T-cell (primary cell): ENCODE results near the gene ADAMTSL2. TPM values are rescaled to one million over a fixed set of nuclear protein-coding genes. Genes with fewer than 3 reads are reported as not detected.

Experiments
- ATAC-seq, 4 experiments: fragments of 200-7000 bp in 3 of 4; fragments of 150-1000 bp in 1 of 4; cut with Tn5 transposase; replicated peaks in 1 of 4; 1 replicate in 3 of 4; 2 replicates in 1 of 4; pipeline ENCODE4 v1.10.0; 2021; ENCODE audit warnings: moderate library complexity in 3 of 4, mild to moderate bottlenecking in 2 of 4, moderate number of reproducible peaks in 1 of 4
- CTCF ChIA-PET, 2 donors: fragments of 300-600 bp; sonication (Branson Sonifier 250); formaldehyde crosslinking; loops; one replicate each; lab custom pipeline; 2022; ENCODE audit warnings: antibody characterized with exemption in 2 of 2; lab: Charles Lee
- POLR2A ChIA-PET, 2 donors: fragments of 300-600 bp; sonication (Branson Sonifier 250); formaldehyde crosslinking; loops; one replicate each; lab custom pipeline; 2022; ENCODE audit warnings: antibody characterized with exemption in 2 of 2; lab: Charles Lee
- DNase-seq, 35 experiments: peaks; one replicate each; pipeline versions ENCODE4 v3.0.0 to v3.0.0-alpha.2; 2013 to 2023
- H3K27ac ChIP-seq: one replicate; pipeline ENCODE4 v1.5.1; 2013; ENCODE audit warnings: low read length
- H3K27me3 ChIP-seq, 2 experiments: replicated peaks in 1 of 2; 1 replicate in 1 of 2; 2 replicates in 1 of 2; pipeline versions ENCODE4 v1.6.1 to v1.7.0; 2013; ENCODE audit warnings: low read length in 1 of 2, mixed read lengths in 1 of 2; ENCODE audit not compliant: control insufficient read depth in 2 of 2, insufficient read depth in 2 of 2; ENCODE audit errors: extremely low read depth in 1 of 2
- H3K36me3 ChIP-seq, 2 donors: 1 replicate in 1 of 2; 2 replicates in 1 of 2; pipeline versions ENCODE4 v1.6.1 to v1.7.0; 2013; ENCODE audit warnings: low read length in 1 of 2; ENCODE audit not compliant: control insufficient read depth in 2 of 2, insufficient read depth in 1 of 2; ENCODE audit errors: extremely low read depth in 1 of 2
- H3K4me1 ChIP-seq, 2 experiments: 1 replicate in 1 of 2; 2 replicates in 1 of 2; pipeline versions ENCODE4 v1.6.1 to v1.7.0; 2013; ENCODE audit warnings: low read length in 2 of 2, mixed read lengths in 1 of 2; ENCODE audit not compliant: insufficient read depth in 2 of 2, control insufficient read depth in 1 of 2; ENCODE audit errors: extremely low read depth in 1 of 2
- H3K4me3 ChIP-seq, 2 donors: 1 replicate in 1 of 2; 2 replicates in 1 of 2; pipeline versions ENCODE4 v1.5.1 to v1.7.0; 2013; ENCODE audit warnings: mild to moderate bottlenecking in 2 of 2, low read length in 1 of 2, moderate library complexity in 1 of 2; ENCODE audit not compliant: control insufficient read depth in 1 of 2; ENCODE audit errors: extremely low read depth in 1 of 2
- H3K9me3 ChIP-seq: 2 replicates; pipeline ENCODE4 v1.7.0; 2013
- H3K27ac Mint-ChIP-seq, 2 donors: one replicate each; pipeline ENCODE4 v1.8.0; 2020 to 2021; ENCODE audit warnings: mild to moderate bottlenecking in 2 of 2, mixed read lengths in 2 of 2
- H3K27me3 Mint-ChIP-seq, 2 donors: one replicate each; pipeline ENCODE4 v1.8.0; 2021 to 2022; ENCODE audit warnings: mixed read lengths in 2 of 2
- H3K36me3 Mint-ChIP-seq: one replicate; pipeline ENCODE4 v1.8.0; 2021; ENCODE audit warnings: mixed read lengths
- H3K4me1 Mint-ChIP-seq, 3 donors: one replicate each; pipeline ENCODE4 v1.8.0; 2020 to 2022; ENCODE audit warnings: mixed read lengths in 3 of 3, mild to moderate bottlenecking in 1 of 3
- H3K4me3 Mint-ChIP-seq, 3 donors: one replicate each; pipeline ENCODE4 v1.8.0; 2020 to 2022; ENCODE audit warnings: mild to moderate bottlenecking in 3 of 3, mixed read lengths in 3 of 3, moderate library complexity in 3 of 3
- H3K9me3 Mint-ChIP-seq, 3 donors: one replicate each; pipeline ENCODE4 v1.8.0; 2020 to 2022; ENCODE audit warnings: mixed read lengths in 3 of 3
- WGBS: methylation state at CpG from one replicate; pipeline ENCODE4 v1.1.5; 2013; ENCODE audit warnings: missing lambda C conversion rate; ENCODE audit not compliant: insufficient coverage; 5-methylcytosine and 5-hydroxymethylcytosine counted together
- total RNA-seq, 35 experiments: library from RNA in 6 of 35; stranded (reverse) in 6 of 35; fragments of 120-200 nt in 1 of 35; gene quantifications; one replicate each; pipeline versions ENCODE4 v1.2.1 to v1.2.4 and lab custom pipeline; 2013 to 2026

Gene ADAMTSL2
- total RNA-seq, 5 donors from 2014 or later (not counting 1 experiment from before 2014, with no cell fraction given), result 0.16 to 0.76 (median 0.53) TPM

- ATAC-seq, result no peak
- H3K27me3 ChIP-seq, result peaks cover 3 to 66% of the 10 kb centered on the region in 2 experiments
- no peak overlapping the region for H3K4me3 ChIP-seq
- ChIA-PET POLR2A (no interaction called here), CTCF (interaction anchor here in 1 of 2 donors (0.9 kb wide), 1 partner anchor 16 kb away, joined by 3 read pairs; no protein-coding TSS in a partner anchor)
- no peaks in the 10 kb centered on the region for H3K36me3 ChIP-seq
- H3K9me3 ChIP-seq, result no peaks in the 10 kb centered on the region
- Mint-ChIP-seq H3K27me3 (peaks cover 9 to 46% of the 10 kb centered on the region in 2 donors), H3K36me3 (no peaks in the 10 kb centered on the region), H3K9me3 (no peaks in the 10 kb centered on the region), H3K27ac (no peak overlapping the region), H3K4me1 (peaks cover 12 to 15% (median 13%) of the 10 kb centered on the region in 3 donors), H3K4me3 (no peak overlapping the region)
- peaks cover 14 to 15% of the 10 kb centered on the region in 2 experiments for H3K4me1 ChIP-seq
- DNase-seq, result no peak
- WGBS, result 94% methylated on average over 7 of the region's 17 CpGs
- H3K27ac ChIP-seq, result no peak overlapping the region
Measured at GRCh38 chr9:133605446-133605845, 70.9 kb downstream of the ADAMTSL2 start.

DNA sequence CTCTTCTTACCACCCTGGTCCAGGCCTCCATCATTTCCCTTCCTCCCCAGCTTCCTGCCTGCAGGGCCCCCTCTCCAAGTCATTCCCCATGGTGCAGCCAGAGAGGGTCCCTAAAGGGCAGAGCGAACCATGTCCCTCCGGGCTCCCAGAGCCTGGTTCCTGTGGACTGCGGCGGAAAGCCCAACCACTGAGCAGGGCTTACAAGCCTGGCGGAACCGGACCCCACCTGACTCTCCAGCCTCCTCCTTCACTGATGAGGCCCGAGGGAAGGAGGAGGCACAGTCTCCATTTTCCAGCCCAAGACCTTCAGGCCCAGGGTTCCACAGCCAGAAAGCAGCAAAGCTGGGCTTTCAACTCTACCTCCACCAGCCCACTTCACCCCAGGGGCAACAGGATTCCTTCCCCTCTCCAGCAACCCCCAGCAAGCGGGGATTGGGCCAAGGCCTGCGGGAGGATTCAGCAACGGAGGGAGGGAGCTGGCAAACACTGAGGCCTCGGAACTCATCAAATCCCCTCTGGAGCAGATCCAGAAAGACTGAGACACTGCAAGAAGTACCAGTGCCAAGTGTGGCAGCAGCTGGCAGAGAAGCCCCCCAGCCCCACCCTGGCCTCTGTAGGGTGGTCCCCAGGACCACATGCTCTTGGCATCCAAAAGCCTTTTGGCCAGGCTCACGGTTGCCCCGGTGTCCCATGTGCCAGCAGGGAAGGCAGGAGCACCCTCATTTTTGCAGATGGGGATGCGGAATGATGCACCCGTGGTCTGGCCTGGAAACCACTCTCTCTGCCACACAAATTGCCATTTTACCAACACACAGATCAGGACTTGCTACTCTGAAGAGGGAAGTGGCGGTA lies 71.6 kb downstream of the ADAMTSL2 start:
- Mint-ChIP-seq H3K4me1 (peaks cover 12 to 15% (median 13%) of the 10 kb centered on the region in 3 donors), H3K9me3 (no peaks in the 10 kb centered on the region), H3K4me3 (no peak overlapping the region), H3K27ac (no peak overlapping the region), H3K27me3 (peaks cover 15 to 50% of the 10 kb centered on the region in 2 donors), H3K36me3 (no peaks in the 10 kb centered on the region)
- H3K27ac ChIP-seq, result no peak overlapping the region
- no peak for ATAC-seq
- H3K4me1 ChIP-seq, result peaks cover 14 to 15% of the 10 kb centered on the region in 2 experiments
- H3K27me3 ChIP-seq, result peaks cover 3 to 66% of the 10 kb centered on the region in 2 experiments
- POLR2A ChIA-PET, result no interaction called here
- WGBS, result 84% methylated on average over 13 of the region's 16 CpGs
- H3K9me3 ChIP-seq, result no peaks in the 10 kb centered on the region
- no peak for DNase-seq
- H3K4me3 ChIP-seq, result no peak overlapping the region
- CTCF ChIA-PET, result interaction anchor here in 1 of 2 donors (0.9 kb wide), 1 partner anchor 17 kb away, joined by 3 read pairs; no protein-coding TSS in a partner anchor
- H3K36me3 ChIP-seq, result no peaks in the 10 kb centered on the region

DNA sequence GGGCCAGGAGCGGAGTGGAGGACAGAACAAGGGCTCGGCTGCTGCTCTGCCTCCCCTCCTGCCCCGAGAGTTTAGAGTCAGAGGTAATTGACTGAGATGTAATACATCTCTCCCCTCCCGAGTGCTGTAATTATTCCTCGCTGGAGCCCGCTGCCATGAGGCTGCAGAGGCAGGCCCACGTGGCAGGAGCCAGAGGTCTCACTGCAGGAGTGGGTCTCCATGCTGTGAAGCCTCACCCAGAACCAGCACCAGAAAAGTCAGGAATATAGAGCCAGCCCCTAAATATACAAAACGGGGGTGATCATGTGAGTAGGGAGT lies 72.2 kb downstream of the ADAMTSL2 start:
- CTCF ChIA-PET, result no interaction called here
- Mint-ChIP-seq H3K27me3 (peaks cover 21 to 53% of the 10 kb centered on the region in 2 donors), H3K4me1 (peaks cover 12 to 15% (median 13%) of the 10 kb centered on the region in 3 donors), H3K9me3 (no peaks in the 10 kb centered on the region), H3K4me3 (no peak overlapping the region), H3K27ac (no peak overlapping the region), H3K36me3 (no peaks in the 10 kb centered on the region)
- Histone ChIP-seq H3K4me3 (no peak overlapping the region), H3K9me3 (no peaks in the 10 kb centered on the region), H3K27ac (no peak overlapping the region), H3K4me1 (peaks cover 14 to 15% of the 10 kb centered on the region in 2 experiments), H3K27me3 (peaks cover 3 to 64% of the 10 kb centered on the region in 2 experiments), H3K36me3 (no peaks in the 10 kb centered on the region)
- WGBS, result no CpG with 5 or more reads among the region's 8 CpGs
- POLR2A ChIA-PET, result no interaction called here
- ATAC-seq, result no peak
- no peak for DNase-seq

- Histone ChIP-seq H3K4me1 (peaks cover 14 to 15% of the 10 kb centered on the region in 2 experiments), H3K4me3 (no peak overlapping the region), H3K9me3 (no peaks in the 10 kb centered on the region), H3K36me3 (no peaks in the 10 kb centered on the region), H3K27ac (no peak overlapping the region), H3K27me3 (peaks cover 3 to 58% of the 10 kb centered on the region in 2 experiments)
- no peaks in the 10 kb centered on the region for H3K36me3 Mint-ChIP-seq
- DNase-seq (no peak), ATAC-seq (no peak)
- H3K4me1 Mint-ChIP-seq, result peaks cover 12 to 15% (median 13%) of the 10 kb centered on the region in 3 donors
- WGBS, result 65% methylated on average over 7 of the region's 7 CpGs
- H3K27ac Mint-ChIP-seq, result no peak overlapping the region
- H3K27me3 Mint-ChIP-seq, result peaks cover 22 to 57% of the 10 kb centered on the region in 2 donors
- H3K9me3 Mint-ChIP-seq, result no peaks in the 10 kb centered on the region
- ChIA-PET POLR2A (interaction anchor here in 1 of 2 donors (0.6 kb wide), 1 partner anchor 408 kb away, joined by 4 read pairs; no protein-coding TSS in a partner anchor), CTCF (no interaction called here)
- no peak overlapping the region for H3K4me3 Mint-ChIP-seq
Measured at GRCh38 chr9:133607381-133607780, 72.9 kb downstream of the ADAMTSL2 start.

DNA sequence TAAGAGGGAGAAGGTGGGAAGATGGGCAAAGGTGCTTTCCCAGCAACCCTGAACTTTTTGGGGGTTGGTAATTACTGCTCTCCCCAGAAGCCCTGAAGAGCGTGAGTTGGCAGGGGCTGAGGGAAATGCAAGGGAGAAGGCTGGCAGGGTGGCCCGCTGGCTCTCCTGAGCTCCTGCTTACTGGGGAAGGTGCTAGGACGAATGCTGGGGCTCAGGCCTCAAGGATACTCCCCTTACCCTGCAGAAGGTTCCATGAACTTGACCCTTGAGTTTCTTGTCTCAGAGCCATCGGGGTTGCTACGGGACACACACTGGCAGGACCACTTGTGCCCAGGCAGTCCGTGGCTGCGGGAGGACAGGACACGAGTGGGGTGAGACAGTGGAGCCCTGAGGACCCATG lies 73.5 kb downstream of the ADAMTSL2 start:
- no peaks in the 10 kb centered on the region for H3K9me3 Mint-ChIP-seq
- whole genome bisulfite sequencing, result 80% methylated on average over 1 of the region's 8 CpGs

DNA sequence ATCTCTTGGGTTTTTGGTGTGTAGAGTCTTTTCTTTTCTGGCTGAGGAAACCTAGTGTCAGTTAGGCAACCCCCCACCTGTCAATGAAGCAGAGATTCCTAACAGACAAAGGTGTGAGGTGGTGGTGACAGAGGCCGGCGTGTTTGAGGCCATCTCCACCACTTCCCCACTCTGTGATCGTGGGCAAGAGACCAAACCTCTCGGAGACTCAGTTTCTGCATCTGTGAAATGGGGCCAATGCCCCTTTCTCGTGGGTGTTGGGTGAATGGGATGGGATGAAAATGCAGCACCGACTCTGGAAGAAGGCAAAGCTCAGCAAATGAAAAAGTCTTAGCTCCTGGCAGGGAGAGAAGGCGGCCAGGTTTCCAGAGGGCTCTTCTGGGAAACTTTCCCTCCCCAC lies 73.9 kb downstream of the ADAMTSL2 start:
- Mint-ChIP-seq H3K27me3 (peaks cover 26 to 63% of the 10 kb centered on the region in 2 donors), H3K27ac (no peak overlapping the region), H3K9me3 (no peaks in the 10 kb centered on the region), H3K36me3 (no peaks in the 10 kb centered on the region), H3K4me1 (peaks cover 12 to 15% (median 13%) of the 10 kb centered on the region in 3 donors), H3K4me3 (peak overlapping the region in 1 of 3 donors; percentile 36)
- H3K4me1 ChIP-seq, result peaks cover 9 to 15% of the 10 kb centered on the region in 2 experiments
- WGBS, result no CpG with 5 or more reads among the region's 7 CpGs
- ChIA-PET POLR2A (no interaction called here), CTCF (no interaction called here)
- no peaks in the 10 kb centered on the region for H3K36me3 ChIP-seq
- H3K27me3 ChIP-seq, result peaks cover 3 to 60% of the 10 kb centered on the region in 2 experiments
- no peak for ATAC-seq
- DNase-seq, result no peak
- H3K4me3 ChIP-seq, result no peak overlapping the region
- H3K27ac ChIP-seq, result no peak overlapping the region
- no peaks in the 10 kb centered on the region for H3K9me3 ChIP-seq

More for the DNA sequence above, 73.5 kb downstream of the ADAMTSL2 start:
- Histone ChIP-seq H3K4me3 (no peak overlapping the region), H3K27me3 (peaks cover 3 to 60% of the 10 kb centered on the region in 2 experiments), H3K27ac (no peak overlapping the region), H3K4me1 (peaks cover 13 to 15% of the 10 kb centered on the region in 2 experiments), H3K36me3 (no peaks in the 10 kb centered on the region), H3K9me3 (no peaks in the 10 kb centered on the region)
- ATAC-seq (no peak), DNase-seq (no peak)
- H3K27ac Mint-ChIP-seq, result no peak overlapping the region
- CTCF ChIA-PET, result no interaction called here
- POLR2A ChIA-PET, result interaction anchor here in 1 of 2 donors (0.6 kb wide), 1 partner anchor 407 kb away, joined by 4 read pairs; no protein-coding TSS in a partner anchor
- no peaks in the 10 kb centered on the region for H3K36me3 Mint-ChIP-seq
- H3K4me1 Mint-ChIP-seq, result peaks cover 12 to 15% (median 13%) of the 10 kb centered on the region in 3 donors
- peak overlapping the region in 1 of 3 donors; percentile 36 for H3K4me3 Mint-ChIP-seq
- H3K27me3 Mint-ChIP-seq, result peaks cover 22 to 59% of the 10 kb centered on the region in 2 donors
